GM23248 (cell line): ENCODE results near the gene RIC8B.

Source experiments
- EZH2 ChIP-seq: fragments of 200-600 bp; sonication (generic); IDR thresholded peaks from 2 replicates; pipeline ENCODE4 v1.6.1; 2018; ENCODE audit warnings: antibody characterized with exemption, mild to moderate bottlenecking; ENCODE audit not compliant: insufficient read depth, poor library complexity, severe bottlenecking
- EZH2phosphoT487 ChIP-seq: fragments of 200-600 bp; sonication (generic); IDR thresholded peaks from 2 replicates; pipeline ENCODE4 v1.6.1; 2018; ENCODE audit warnings: antibody characterized with exemption, moderate library complexity, mild to moderate bottlenecking, low read depth; ENCODE audit not compliant: insufficient read depth

DNA sequence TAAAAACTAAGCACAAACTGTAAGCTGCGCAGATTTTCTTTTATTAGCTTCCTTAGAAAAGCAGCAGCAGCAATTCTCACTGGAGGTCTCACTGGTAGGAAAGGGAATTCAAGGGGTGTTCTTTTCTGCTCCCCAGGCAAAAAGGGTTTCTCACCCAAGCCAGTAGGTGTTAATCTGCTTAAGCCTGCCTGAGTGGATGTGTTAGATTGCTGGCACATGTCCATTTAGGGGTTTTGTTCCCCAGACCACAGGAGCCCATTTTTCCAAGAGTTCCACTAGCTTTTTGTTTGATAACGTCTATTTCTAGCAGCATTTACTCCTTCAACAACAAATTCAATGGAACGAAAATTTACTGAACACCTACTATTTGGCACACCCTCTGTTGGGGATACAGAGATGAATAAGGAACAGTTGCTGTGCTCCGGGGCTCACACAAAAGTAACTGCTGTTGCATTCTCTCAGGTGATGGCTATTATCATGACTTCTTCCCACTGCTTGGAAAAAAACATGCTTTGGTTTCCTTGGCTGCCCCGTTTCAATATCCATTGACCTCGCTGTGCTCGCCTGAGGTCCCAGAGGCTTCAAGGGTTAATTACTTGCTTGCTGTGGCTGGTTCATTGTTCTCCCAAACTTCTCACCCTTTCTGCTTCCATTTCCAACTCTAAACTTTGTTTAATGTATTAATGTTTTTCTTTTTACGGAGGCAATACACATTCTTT, 31.1 kb upstream of the RIC8B start:
- TF ChIP-seq EZH2 (no peak), EZH2phosphoT487 (no peak)
